ENCODE measurements around the gene ENOPH1.

Gene ENOPH1

DNA sequence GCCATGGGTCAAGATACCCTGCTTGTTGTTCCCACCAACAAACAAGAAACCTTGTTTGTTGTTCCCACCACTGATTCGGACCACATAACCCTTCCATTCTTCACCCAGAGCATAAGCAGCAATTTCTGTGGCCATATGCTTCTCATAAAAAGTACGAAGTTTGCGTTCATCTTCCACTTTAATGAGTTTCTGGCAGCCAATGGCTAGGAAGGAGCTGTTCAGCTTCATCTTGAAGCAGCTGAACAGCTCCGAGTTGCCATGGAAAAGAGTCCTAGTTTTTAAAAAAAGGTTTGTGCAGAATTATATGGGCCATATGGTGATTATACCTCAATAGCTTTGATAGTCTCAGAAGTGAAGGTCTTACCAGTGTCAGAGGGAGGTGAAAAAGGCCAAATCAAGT, 65.3 kb downstream of the ENOPH1 start:
- no peak for TF ChIP-seq GABPA (IDR thresholded peaks at IDR 0.05; ENCODE audit: low read depth)
- no peak for TF ChIP-seq SPI1 (IDR thresholded peaks at IDR 0.05; ENCODE audit: borderline replicate concordance, low read depth)
- TF ChIP-seq, protein P1, sequence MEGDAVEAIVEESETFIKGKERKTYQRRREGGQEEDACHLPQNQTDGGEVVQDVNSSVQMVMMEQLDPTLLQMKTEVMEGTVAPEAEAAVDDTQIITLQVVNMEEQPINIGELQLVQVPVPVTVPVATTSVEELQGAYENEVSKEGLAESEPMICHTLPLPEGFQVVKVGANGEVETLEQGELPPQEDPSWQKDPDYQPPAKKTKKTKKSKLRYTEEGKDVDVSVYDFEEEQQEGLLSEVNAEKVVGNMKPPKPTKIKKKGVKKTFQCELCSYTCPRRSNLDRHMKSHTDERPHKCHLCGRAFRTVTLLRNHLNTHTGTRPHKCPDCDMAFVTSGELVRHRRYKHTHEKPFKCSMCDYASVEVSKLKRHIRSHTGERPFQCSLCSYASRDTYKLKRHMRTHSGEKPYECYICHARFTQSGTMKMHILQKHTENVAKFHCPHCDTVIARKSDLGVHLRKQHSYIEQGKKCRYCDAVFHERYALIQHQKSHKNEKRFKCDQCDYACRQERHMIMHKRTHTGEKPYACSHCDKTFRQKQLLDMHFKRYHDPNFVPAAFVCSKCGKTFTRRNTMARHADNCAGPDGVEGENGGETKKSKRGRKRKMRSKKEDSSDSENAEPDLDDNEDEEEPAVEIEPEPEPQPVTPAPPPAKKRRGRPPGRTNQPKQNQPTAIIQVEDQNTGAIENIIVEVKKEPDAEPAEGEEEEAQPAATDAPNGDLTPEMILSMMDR (IDR thresholded peaks at IDR 0.05; ENCODE audit: insufficient read depth, low read length), result no peak
- TF ChIP-seq, protein P2, sequence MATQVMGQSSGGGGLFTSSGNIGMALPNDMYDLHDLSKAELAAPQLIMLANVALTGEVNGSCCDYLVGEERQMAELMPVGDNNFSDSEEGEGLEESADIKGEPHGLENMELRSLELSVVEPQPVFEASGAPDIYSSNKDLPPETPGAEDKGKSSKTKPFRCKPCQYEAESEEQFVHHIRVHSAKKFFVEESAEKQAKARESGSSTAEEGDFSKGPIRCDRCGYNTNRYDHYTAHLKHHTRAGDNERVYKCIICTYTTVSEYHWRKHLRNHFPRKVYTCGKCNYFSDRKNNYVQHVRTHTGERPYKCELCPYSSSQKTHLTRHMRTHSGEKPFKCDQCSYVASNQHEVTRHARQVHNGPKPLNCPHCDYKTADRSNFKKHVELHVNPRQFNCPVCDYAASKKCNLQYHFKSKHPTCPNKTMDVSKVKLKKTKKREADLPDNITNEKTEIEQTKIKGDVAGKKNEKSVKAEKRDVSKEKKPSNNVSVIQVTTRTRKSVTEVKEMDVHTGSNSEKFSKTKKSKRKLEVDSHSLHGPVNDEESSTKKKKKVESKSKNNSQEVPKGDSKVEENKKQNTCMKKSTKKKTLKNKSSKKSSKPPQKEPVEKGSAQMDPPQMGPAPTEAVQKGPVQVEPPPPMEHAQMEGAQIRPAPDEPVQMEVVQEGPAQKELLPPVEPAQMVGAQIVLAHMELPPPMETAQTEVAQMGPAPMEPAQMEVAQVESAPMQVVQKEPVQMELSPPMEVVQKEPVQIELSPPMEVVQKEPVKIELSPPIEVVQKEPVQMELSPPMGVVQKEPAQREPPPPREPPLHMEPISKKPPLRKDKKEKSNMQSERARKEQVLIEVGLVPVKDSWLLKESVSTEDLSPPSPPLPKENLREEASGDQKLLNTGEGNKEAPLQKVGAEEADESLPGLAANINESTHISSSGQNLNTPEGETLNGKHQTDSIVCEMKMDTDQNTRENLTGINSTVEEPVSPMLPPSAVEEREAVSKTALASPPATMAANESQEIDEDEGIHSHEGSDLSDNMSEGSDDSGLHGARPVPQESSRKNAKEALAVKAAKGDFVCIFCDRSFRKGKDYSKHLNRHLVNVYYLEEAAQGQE (IDR thresholded peaks at IDR 0.05; ENCODE audit: insufficient replicate concordance, low read depth), result no peak
- TF ChIP-seq POLR2AphosphoS5 (IDR thresholded peaks at IDR 0.05; ENCODE audit: low read depth), result no peak
- DNase-seq (ENCODE audit: low read depth in 1 of 2, low spot score in 1 of 2), result no peak
- no peaks in the 10 kb centered on the region for H3K27me3 ChIP-seq (ENCODE audit: insufficient read depth, poor library complexity, severe bottlenecking)
- H3K4me3 ChIP-seq (replicated peaks; ENCODE audit: insufficient read depth, low read length), result no peak overlapping the region
- H3K27ac ChIP-seq (replicated peaks), result no peak overlapping the region

DNA sequence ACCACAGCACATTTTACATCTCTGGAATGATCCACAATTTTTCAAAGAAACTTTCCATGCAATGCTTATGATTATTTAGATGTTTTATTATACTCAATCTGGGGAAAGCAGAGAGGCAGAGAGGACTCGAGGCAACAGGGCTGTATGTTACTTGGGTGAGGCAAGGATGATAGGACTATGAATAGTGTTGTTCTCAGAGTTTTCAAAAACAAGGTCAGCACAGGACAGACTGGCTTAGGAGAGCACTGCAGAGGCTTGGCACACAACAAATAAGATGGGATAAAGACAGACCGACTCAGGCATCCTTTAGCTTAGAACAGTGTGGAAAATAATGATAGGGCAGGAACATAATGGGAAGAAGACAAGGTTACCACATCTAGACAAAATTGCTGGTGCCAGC, 66.0 kb downstream of the ENOPH1 start:
- TF ChIP-seq, protein P1 (IDR thresholded peaks at IDR 0.05; ENCODE audit: insufficient read depth, low read length), result no peak
- no peak for TF ChIP-seq POLR2AphosphoS5 (IDR thresholded peaks at IDR 0.05; ENCODE audit: low read depth)
- no peak for TF ChIP-seq SPI1 (IDR thresholded peaks at IDR 0.05; ENCODE audit: borderline replicate concordance, low read depth)
- TF ChIP-seq, protein P2 (IDR thresholded peaks at IDR 0.05; ENCODE audit: insufficient replicate concordance, low read depth), result no peak
- no peak for TF ChIP-seq GABPA (IDR thresholded peaks at IDR 0.05; ENCODE audit: low read depth)
- Histone ChIP-seq H3K4me3 (replicated peaks; ENCODE audit: insufficient read depth, low read length) (no peak overlapping the region), H3K27ac (replicated peaks) (no peak overlapping the region), H3K27me3 (ENCODE audit: insufficient read depth, poor library complexity, severe bottlenecking) (no peaks in the 10 kb centered on the region)
- DNase-seq (ENCODE audit: low read depth in 1 of 2, low spot score in 1 of 2), result no peak

DNA sequence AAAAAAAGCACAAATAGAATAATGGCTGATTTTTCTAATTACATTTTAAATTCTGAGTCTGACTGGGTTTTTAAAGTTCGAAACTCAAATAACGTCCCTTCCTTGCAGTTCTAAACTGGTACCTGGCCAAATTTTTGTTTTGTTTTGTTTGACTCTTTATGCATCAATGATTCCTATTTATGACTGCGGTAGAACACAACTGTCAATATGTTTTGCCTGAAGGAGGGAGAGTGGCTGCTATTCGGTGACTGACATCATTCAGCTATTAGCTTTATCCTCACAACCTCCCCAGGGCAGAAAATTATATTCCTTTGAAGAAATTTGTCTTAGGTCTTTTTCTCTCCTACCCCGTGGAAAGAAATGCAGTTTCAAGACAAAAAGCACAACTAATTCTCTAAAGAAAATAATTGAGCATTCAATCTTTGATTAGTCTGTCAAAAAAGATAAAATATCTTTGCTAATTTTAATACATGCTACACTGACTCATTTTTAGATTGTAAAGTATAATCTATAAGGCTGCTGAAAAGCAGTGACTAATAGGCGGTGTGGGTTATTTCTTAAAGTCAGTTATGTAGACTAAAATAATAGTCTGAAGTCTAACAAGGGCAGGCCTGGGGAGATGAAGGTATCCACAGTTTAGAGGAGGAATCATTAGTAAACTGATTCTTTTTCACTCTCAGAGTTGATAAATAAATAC, 69.5 kb downstream of the ENOPH1 start:
- DNase-seq (ENCODE audit: low read depth in 1 of 2, low spot score in 1 of 2), result no peak
- no peak for TF ChIP-seq SPI1 (IDR thresholded peaks at IDR 0.05; ENCODE audit: borderline replicate concordance, low read depth)
- no peak for TF ChIP-seq GABPA (IDR thresholded peaks at IDR 0.05; ENCODE audit: low read depth)
- TF ChIP-seq, protein P2 (IDR thresholded peaks at IDR 0.05; ENCODE audit: insufficient replicate concordance, low read depth), result no peak
- TF ChIP-seq, protein P1 (IDR thresholded peaks at IDR 0.05; ENCODE audit: insufficient read depth, low read length), result no peak
- TF ChIP-seq POLR2AphosphoS5 (IDR thresholded peaks at IDR 0.05; ENCODE audit: low read depth), result no peak
- no peak overlapping the region for H3K27ac ChIP-seq (replicated peaks)
- H3K27me3 ChIP-seq (ENCODE audit: insufficient read depth, poor library complexity, severe bottlenecking), result no peaks in the 10 kb centered on the region
- H3K4me3 ChIP-seq (replicated peaks; ENCODE audit: insufficient read depth, low read length), result no peak overlapping the region

All from HL-60 (cell line).